WERI-Rb-1 (cell line): ENCODE measurements around the gene RAB3C.

ENCODE experiments used
- DNase-seq: peaks from one replicate; pipeline ENCODE4 v3.0.0-alpha.2; 2020
- H3K27ac ChIP-seq: fragments of 250-450 bp; sonication (Bioruptor Pico); 2 replicates; pipeline ENCODE4 v1.5.1; 2020; ENCODE audit warnings: mild to moderate bottlenecking, moderate library complexity
- H3K27me3 ChIP-seq: fragments of 250-450 bp; sonication (Bioruptor Pico); 2 replicates; pipeline ENCODE4 v1.5.1; 2021; ENCODE audit warnings: mild to moderate bottlenecking, low read depth, moderate library complexity; ENCODE audit not compliant: insufficient read depth, severe bottlenecking
- H3K36me3 ChIP-seq: fragments of 250-450 bp; sonication (Bioruptor Pico); 2 replicates; pipeline ENCODE4 v1.5.1; 2020; ENCODE audit warnings: mild to moderate bottlenecking, moderate library complexity
- H3K4me3 ChIP-seq: 2 replicates; pipeline ENCODE4 v1.5.1; 2011; ENCODE audit warnings: low read depth, mild to moderate bottlenecking, control low read depth, low read length
- H3K9me3 ChIP-seq: fragments of 250-450 bp; sonication (Bioruptor Pico); 2 replicates; pipeline ENCODE4 v1.5.1; 2021; ENCODE audit warnings: mild to moderate bottlenecking, moderate library complexity; ENCODE audit not compliant: severe bottlenecking
- CTCF ChIP-seq: IDR thresholded peaks from 2 replicates; pipeline ENCODE4 v1.5.1; 2011; ENCODE audit warnings: low read depth, mild to moderate bottlenecking, control low read depth, inconsistent platforms, low read length

RAB3C gene

GRCh38 chr5:58854441-58854840, 271.6 kb downstream of the RAB3C start:
- Histone ChIP-seq H3K9me3 (no peaks in the 10 kb centered on the region), H3K36me3 (no peaks in the 10 kb centered on the region), H3K27ac (no peak overlapping the region), H3K27me3 (no peaks in the 10 kb centered on the region), H3K4me3 (no peak overlapping the region)
- TF ChIP-seq CTCF, result no peak
- no peak for DNase-seq

- TF ChIP-seq CTCF, result no peak
- no peak for DNase-seq
- H3K36me3 ChIP-seq, result no peaks in the 10 kb centered on the region
- no peaks in the 10 kb centered on the region for H3K9me3 ChIP-seq
- H3K27me3 ChIP-seq, result no peaks in the 10 kb centered on the region
- H3K4me3 ChIP-seq, result no peak overlapping the region
- no peak overlapping the region for H3K27ac ChIP-seq
Observed at GRCh38 chr5:58855851-58856739, 273.2 kb downstream of the RAB3C start.

GRCh38 chr5:58857609-58858008, 274.7 kb downstream of the RAB3C start:
- no peak overlapping the region for H3K27ac ChIP-seq

GRCh38 chr5:58860680-58861079, 277.8 kb downstream of the RAB3C start:
- no peak for TF ChIP-seq CTCF
- H3K4me3 ChIP-seq, result no peak overlapping the region
- H3K27ac ChIP-seq, result no peak overlapping the region

More at GRCh38 chr5:58857609-58858008, 274.7 kb downstream of the RAB3C start:
- DNase-seq, result no peak
- no peak overlapping the region for H3K4me3 ChIP-seq
- no peaks in the 10 kb centered on the region for H3K36me3 ChIP-seq
- H3K9me3 ChIP-seq, result no peaks in the 10 kb centered on the region
- no peaks in the 10 kb centered on the region for H3K27me3 ChIP-seq
- TF ChIP-seq CTCF, result no peak

GRCh38 chr5:58868931-58869330, 286.1 kb downstream of the RAB3C start:
- no peak for TF ChIP-seq CTCF
- Histone ChIP-seq H3K9me3 (no peaks in the 10 kb centered on the region), H3K4me3 (no peak overlapping the region), H3K36me3 (no peaks in the 10 kb centered on the region), H3K27ac (no peak overlapping the region), H3K27me3 (no peaks in the 10 kb centered on the region)
- DNase-seq, result no peak

More at GRCh38 chr5:58860680-58861079, 277.8 kb downstream of the RAB3C start:
- H3K27me3 ChIP-seq, result no peaks in the 10 kb centered on the region
- DNase-seq, result no peak
- H3K9me3 ChIP-seq, result no peaks in the 10 kb centered on the region
- H3K36me3 ChIP-seq, result no peaks in the 10 kb centered on the region
